Fibroblast of the conjunctiva (primary cell): ENCODE results near the gene PRKCE.
"Not testable (repeated sequence)": the region's sequence is repeated elsewhere in the genome, so short reads cannot be mapped to it uniquely, and the experiment has no call there.

Source experiments
- DNase-seq: peaks from one replicate; pipeline ENCODE4 v3.0.0-alpha.2; 2010; ENCODE audit warnings: low read depth

Gene PRKCE

DNA sequence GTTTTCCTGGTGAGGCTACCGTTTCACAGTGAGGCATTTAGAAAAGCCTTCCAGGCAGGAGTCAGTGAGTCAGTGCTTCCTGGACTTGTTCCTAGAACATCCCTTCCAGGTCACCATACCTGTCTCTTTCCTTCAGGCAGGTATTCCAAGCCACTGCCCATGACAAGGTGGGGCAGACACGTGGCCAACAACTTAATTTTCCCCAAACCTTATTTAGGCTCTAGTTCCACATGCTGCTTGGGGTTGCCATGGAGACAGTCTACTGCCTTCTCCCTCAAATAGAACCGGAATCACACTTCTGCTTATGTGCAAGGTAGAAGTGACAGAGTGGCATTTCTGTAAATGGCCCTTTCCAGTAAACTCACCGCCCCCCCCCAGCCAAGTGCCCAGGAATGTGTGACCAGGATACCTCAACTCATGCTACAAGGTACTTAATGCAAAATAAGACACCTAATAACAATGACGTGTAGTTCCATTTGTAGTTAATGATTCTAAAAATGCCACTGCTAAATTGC lies 258.3 kb downstream of the PRKCE start:
- no peak for DNase-seq

DNA sequence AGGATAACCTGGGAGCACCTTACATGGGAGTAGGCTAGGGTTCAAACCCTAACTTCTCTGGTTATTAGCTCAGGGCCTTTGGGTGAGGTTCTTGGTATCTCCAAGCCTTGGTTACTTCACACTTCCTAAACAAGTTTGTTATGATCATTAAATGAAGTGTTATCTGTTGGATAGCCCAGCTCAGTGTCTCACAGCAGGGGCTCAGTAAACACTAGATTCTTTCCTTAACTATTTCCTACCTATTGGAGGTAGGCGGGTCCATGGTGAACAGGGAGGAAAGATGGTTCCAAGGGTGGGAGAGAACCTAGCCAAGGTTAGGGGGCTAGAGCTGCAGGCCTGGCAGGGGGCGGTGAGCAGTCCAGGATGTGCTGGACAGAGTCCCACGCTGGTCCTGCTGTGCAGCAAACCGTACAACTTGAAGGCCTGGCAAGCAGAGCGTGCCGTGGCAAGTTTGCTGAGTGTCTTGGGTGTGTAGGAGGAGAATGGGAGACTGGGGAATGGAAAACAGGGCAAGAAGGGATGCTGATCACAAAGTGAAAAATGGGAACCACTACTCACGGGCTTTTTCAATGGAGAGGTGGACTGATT lies 259.1 kb downstream of the PRKCE start:
- no peak for DNase-seq

DNA sequence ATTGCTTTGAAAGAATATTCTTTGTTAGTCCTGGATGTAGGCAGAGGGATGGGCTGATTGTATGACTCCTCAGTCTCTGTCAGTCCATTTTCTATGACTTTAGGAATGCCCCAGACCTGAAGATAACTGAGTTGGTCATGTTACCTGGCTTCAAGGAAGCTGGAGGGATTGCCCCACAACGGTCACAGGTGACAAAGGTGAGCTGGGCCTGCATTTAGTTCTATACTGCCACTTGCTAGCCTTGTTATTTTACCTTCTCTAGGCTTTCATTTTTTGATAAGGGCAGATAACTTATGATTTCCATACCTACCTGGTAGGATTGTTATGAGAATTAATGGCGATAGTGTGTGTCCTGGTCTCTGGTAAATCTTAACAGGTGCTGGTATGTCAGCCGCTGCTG lies 260.1 kb downstream of the PRKCE start:
- DNase-seq = no peak

DNA sequence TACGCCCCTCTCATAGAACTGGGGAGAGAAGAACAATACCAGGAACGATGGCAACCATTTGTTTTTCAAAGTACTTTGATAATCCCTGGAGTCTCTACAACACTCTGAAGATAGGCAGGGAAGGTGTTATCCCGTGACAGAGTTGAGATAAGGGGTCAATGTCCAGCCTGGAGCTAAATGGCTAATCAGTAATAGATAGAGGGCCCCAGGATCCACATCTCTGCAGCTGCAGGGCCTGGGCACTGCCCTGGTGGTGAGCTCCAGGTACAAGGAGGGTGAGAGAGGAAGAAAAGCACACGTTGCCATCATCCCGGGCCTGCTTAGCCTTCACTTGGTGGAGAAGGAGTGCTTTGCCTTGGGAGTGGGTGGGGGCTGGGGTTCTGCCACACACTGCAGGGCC lies 260.6 kb downstream of the PRKCE start:
- no peak for DNase-seq

DNA sequence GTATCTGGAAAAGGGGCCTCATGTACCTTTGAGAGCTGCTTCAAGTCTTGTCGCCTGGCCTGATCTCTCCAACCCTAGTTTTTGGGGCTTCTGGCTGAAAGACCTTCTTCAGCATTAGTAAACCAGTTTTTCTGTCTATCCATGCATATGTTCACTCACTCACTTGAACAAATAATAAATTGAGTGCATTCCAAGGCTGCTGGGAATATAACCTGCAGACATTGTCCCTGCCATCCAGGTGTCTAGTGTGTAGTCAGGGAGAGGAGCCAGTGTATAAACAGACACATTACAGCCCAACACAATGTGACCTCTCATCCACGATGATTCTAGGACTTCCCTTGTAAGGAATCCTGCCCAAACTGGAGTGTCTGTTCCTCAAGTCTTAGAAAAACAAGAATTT lies 262.1 kb downstream of the PRKCE start:
- DNase-seq = no peak

DNA sequence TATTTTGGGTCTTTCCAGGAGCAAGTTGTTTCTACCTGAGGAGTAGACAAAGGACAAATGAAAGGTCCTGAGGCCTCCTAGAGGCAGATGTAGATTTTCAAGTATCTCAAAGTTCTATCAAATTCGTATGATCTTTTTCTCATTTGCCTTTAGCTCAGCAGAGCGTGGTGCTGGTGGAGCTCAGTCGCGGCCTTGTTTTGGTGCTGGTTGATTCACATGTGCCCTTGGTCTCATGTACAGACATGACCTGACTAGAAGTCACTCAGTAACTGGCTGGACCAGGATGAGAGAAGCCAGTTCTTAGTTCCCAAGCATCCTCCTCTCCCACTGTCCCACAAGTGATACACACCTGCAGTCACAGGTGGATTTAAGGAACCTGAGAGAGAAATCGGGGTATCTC lies 264.0 kb downstream of the PRKCE start:
- no peak for DNase-seq

DNA sequence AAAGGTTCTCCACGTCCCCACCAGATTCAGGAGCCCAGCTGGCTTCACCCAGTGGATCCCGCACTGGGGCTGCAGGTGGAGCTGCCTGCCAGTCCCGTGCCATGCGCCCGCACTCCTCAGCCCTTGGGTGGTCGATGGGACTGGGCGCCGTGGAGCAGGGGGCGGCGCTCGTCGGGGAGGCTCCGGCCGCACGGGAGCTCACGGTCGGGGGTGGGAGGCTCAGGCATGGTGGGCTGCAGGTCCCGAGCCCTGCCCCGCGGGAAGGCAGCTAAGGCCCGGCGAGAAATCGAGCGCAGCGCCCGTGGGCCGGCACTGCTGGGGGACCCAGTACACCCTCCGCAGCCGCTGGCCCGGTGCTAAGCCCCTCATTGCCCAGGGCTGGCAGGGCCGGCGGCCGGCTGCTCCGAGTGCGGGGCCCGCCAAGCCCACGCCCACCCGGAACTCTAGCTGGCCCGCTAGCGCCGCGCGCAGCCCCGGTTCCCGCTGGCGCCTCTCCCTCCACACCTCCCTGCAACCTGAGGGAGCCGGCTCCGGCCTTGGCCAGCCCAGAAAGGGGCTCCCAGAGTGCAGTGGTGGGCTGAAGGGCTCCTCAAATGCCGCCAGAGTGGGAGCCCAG lies 266.2 kb downstream of the PRKCE start:
- DNase-seq = not testable (repeated sequence)

DNA sequence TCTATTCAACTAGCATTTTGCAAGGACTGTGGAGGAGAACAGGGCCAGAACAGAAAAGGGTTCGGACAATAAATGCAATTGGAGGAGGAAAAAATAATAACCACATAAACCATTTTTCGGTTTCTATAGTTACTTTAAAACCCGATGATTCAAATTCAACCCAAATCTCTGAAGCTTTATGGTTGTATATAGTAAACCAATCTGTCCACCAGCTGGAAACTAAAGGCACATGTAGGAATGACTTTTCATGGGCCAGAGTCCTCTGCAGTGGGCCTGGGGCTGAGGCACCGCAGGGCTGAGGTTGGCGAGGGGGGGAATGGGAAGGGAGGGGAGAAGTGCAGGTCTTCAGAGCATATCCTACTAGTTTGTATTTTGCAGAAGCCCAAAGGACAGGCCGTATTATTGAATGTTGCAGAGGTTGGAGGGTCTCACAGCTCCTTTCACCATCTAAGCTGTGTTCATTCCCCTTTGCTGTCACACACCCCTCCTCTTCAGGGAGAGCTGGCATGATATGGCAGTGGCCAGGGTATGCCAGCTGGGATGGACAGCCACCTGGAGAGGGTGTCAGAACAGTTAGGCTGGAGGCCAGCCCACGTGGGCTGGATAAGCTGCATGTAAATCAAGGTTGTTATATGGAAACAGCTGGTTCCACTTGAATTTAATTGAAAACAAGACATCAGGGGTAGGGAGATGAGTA lies 267.1 kb downstream of the PRKCE start:
- DNase-seq = no peak

DNA sequence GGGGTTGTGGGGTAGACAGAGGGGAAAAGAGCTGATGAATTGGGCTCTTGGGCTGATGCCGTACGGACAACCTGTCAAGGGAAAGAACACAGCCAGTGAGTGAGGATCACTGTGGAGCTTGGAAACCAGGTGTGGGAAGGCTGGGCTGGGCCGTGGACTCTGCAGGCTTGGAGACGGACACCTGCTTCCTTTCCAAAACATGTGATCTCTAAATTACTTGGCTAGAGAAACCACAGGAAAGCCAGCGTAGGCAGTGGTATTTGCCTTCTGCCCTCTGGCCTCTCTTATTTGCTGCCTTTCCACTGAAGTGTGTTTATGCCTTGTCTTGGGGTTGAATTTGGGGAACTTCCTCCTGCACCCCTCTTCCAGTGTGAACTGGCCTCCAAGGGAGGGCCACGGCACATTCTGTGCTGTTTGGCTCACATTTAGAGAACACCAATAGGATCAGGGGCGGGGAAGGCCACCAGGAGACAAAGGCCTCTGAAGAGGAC lies 267.7 kb downstream of the PRKCE start:
- DNase-seq = no peak

DNA sequence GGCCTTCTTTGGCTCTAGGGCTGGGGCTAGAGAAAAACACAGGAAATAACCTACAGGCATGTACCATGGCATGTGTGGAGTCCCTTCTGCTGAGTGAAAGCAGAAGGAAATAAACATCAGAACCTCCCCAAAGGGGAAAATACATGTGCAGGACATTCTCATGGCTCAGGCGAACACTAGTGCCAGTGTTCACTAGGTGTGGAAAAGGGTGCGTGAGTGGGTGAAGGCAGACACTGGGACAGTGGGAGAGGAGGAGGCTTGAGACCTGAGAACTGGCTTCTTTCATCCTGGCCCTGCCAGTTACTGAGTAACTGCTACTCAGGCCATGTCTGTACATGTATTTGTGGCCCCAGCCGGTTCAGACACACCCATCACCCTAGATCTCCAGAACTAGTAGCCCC lies 268.2 kb downstream of the PRKCE start:
- DNase-seq = no peak

DNA sequence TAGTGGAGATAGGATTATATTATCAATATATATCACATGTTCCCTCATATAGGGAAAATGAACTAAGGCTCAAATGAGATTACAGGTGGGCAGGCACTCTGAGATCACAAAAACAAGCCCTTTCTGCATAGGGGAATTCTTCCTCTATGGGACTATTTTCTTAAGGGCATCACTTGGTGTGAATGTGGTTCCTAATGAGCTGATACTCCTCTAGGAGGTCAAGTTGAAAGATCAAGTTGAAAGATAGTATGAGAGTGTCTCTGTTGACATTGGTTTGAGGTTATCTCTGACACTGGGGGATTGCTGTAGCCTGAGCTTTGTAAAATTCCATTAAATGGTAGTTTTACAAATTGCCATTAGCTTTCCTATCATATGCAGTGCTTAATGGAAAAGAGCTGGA lies 270.4 kb downstream of the PRKCE start:
- DNase-seq = no peak

DNA sequence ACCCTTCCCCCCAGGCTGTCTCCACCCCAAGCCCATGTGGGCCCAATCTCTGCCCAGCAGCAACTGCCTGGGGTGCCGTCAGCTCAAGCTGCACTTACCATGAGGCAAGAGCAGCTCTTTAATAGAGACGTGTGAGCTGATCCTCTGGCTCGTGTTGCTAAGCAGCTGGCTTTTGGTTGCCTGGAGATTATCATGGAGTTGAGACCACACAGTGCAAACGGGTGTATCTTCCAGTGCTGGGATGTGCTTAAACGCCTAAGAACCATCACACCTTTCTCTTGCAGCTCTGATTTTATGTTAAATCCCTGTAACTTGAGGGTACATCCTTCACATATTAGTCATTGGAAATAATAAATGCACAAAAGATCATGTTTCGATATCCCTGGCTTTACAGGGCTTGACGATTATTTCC lies 271.1 kb downstream of the PRKCE start:
- peak; percentile 53 for DNase-seq

DNA sequence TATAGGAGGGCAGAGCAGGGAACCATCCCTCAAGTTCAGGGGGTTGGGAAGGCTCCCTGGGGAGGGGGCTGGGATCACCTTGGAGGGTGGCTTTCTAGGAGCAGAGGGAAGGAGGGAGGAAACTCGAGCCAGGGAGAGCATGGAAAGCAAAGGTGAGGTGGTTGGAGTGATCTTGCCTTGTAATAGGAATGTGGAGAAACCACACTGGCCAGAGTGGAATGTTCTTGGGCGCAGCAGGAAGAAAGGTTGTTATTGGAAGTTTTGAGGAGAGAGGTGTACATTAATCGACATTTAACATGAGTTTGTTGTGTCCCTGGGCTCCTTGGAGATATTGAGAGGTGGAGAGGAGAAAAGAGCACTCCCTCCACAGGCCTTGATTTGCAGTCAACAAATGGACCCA lies 272.2 kb downstream of the PRKCE start:
- no peak for DNase-seq

DNA sequence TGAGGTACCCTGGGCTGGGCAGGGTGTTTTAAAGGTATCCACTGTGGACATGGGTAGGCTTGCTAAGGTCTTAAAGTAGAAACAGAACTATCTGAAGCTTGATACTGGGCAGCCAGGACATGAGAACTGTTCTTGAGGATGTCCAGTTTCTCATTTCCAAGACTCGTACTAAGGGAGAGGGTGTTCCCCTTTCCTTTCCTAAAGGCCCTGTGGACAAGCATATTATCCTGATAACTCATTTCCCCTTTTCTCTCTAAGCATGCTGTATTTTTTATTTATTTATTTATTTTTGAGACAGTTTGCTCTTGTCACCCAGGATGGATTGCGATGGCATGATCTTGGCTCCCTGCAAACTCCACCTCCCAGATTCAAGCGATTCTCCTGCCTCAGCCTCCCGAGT lies 273.6 kb downstream of the PRKCE start:
- no peak for DNase-seq

DNA sequence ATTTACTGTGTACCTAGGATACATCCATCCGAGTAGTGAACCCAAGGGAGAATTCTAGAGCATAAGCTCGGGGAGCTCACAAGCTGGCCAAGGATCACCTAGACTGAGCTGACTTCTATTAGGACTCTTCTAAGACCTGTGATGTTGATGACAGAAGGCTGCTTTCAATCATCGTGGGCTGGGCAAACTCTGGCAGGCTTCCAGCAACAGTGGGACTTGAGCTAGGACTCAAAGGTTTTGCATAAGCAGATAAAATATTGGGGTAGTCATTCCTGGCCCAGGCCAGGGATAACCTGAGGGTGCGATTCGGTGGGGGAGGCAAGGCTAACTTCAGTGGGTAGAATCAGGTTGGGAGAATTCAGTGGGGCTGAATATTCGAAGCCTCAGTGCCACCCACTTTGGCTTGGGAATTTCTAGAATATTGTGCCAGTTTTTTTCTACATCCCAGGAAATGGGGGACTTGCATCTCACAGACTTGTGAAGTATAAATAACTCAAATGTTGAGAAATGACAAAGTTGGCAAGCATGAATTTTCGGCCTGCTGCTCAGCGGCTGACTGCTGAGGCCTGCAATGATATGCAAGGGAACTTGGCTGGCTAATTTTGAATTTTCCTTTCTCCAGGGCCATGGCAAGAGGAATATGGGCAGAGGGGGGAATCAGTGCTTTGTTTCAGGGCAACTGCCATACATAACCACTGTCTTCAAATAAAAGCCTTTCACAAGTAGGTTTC lies 274.3 kb downstream of the PRKCE start:
- DNase-seq = no peak

DNA sequence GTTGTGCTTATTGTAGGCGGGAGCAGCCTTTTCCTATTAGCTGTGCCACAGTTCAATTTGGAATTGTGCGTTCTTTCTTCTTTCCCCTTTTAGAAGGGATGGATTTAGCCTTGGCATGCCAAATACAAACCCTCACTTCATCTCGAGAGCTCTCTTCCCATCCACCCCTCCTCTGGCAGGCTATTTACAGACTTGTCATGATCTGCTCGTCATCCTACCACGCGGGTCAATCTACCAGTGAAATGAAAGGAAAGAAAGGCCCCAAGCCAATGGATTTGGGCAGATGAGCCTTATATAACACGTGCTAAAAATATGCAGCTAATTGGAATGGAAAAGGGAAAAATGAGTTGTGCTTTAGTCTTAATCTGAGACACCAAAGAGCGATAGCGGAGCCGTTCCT lies 277.5 kb downstream of the PRKCE start:
- no peak for DNase-seq

DNA sequence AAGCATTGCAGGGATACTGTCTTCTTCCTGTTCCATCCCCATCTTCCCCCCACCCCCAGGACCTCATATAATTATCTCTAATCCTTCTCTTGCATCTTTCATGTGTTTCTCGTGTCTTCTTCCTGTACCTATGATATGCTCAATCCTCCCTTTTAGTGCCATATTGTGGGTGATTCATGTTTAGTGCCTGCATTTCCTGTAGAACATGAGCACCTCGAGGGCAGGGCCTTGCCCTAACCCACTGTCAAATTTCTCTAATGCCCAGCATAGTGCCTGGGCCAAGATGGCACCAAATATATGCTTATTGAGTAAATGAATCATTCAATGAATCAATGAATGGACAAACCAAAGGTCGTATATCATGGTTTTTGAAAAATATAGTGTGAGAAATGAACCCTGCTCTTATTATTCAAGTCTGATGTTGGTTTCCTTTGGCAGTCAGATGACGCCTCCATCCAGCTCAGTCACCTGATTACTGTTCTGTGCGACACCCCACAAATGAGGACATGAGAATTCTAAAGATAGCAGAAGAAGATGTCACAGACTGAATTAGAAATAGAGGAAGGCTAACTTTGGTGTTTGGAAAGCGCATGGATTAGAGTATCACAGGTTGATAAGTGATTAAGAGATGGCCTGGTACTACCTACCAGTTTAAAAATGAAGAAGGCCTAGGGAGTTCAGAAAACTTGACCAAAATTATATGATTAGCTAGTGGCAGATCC lies 278.4 kb downstream of the PRKCE start:
- no peak for DNase-seq

DNA sequence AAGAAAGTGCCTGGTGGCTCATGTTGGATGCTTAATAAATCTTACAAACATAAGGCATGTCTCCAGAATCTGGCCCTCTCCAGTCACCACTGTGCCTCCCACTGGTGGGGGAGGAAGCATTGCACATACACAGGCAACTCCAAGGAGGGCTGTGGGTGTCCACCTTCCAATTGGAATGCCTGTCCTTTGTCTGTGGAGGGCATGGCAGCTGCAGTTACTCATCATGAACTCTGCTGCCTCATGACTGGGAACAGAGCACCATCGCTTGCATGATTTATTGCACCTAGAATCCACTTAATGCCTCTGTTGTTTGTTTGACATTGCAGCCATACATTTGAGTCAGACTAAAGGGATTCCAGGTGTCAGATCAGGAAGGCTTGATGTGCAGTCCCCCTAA lies 278.9 kb downstream of the PRKCE start:
- no peak for DNase-seq

DNA sequence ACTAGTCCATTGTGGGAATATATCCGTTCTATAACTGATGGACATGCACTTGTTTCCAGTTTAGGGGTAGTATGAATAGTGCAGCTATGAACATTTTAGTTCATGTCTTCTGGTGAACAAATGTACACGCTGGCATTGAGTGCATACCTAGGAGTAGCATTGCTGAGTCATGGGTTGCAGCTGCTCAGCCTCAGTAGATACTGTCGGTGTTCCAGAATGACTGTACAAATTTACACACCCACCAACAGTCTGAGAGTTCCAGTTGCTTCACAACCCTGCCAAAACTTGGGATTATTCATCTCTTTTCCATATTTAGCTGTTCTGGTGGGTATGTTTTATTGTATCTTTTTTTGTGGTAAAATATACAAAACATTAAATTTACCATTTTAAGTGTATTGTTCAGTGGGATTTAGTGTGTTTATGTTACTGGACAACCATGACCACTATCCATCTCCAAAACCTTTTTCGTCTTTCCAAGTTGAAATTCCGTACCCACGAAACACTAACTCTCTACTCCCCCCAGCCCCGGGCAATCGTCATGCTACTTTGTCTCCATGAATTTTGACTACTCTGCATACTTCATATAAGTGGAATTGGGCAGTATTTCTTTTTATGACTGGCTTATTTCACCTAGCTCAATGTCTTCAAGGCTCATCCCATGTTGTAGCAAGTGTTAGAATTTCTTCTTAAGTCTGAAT lies 281.0 kb downstream of the PRKCE start:
- peak; percentile 21 for DNase-seq

DNA sequence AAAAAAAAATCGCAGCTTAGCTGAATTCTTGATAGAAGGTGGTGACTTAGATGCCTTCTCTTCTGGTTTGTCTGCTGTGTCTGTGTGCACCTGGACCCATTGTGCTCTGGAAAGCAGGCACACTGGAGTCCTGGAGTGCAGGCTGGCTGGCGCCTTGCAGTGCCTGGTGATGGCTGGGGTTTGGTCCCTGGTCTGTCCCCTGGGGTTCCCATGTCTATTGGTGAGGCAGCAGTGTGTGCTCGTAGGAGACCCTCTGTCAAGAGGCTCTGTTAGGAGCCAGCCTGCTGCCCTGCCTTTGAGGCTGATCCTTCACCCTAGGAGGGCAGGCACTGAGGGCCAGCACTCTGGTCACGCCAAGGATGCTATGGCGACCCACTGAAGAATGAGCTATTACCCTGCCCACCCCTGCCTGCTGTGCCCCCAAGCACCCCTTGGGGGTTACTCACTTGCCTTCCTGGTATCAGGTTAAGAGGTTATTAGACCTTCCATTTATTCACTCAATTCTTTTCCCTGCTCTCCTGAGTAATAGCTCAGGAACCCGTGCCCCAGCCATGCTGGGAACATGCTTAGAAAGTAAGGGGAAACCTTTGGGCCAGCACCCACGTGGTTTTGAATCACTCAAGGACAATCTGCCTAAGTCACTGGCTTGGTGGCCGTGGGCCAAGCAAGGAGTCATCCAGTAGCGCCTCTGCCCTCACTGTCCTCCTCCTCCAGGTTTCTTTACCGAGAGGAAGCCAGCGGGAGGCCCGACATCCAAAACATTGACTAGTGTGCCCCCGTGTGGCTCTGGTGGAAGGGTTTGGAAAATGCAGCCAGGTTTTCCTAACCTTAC lies 284.5 kb downstream of the PRKCE start:
- peak; percentile 95 for DNase-seq

DNA sequence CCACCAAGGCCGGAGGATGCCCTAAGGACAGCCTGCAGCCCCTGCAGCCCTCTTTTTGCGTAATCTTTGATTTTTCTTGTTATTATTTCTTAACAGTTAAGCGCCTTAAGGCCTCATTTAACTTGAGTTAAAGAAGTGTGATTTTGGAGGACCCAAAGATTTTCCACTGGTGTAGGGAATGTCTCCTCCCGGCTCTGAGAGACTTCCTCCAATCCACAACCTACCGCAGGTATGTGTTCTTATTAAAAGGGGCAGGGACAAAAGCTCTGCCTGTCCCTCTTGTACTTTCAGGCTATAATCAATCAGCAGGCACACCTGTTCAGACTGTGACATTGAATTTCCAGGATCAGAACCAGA lies 285.1 kb downstream of the PRKCE start:
- no peak for DNase-seq
